WI38 (cell line): ENCODE results near the gene SBNO2.

ENCODE experiments used
- H3K4me3 ChIP-seq: 2 replicates; pipeline ENCODE4 v1.5.1; 2011; ENCODE audit warnings: low read depth, mild to moderate bottlenecking, control low read depth, low read length
- CTCF ChIP-seq: IDR thresholded peaks from 2 replicates; pipeline ENCODE4 v1.5.1; 2012; ENCODE audit warnings: low read depth, mild to moderate bottlenecking, control low read depth, low read length

Gene SBNO2

DNA sequence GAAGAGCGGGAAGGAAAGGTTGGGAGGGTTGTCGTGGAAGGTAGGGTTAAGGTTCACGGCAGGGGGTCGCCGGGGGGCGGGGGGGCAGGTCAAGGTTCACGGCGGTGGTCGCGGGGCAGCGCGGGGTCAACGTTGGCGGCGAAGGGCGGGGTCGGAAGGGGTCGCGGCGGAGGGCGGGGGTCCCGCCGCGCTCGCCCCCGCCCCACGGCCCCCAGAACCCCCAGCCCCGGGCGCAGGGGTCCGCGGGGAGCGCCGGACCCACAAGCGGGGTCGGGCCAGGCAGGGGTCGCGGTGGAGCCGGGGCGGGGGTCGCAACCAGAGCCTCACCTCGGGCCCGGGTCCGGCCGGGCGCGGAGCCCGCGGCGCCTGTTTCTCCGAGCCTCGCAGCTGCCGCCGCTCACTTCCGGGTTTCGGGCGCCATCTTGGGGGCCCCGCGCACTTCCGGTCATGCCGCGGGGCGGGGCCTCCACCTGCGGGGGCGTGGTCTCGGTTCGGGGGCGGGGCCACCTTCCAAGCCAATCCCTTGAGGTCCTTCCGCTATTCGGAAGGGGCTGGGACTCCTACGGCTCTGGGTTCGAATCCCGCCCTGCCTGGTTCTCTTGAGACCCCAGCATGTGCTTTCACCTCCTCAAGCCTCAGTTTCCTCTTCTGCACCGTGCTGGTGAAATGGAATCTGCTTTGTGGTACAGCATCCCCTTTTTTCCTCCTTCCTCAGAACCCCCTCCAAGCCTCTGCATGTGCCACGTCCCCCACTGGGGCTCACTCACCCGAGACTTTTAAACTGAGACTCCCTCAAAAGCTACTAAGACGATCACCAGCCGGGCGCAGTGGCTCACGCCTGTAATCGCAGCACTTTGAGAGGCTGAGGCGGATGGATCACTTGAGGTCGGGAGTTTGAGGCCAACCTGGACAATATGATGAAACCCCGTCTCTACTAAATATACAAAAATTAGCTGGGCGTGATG, at the start of gene SBNO2:
Gene SBNO2, minus strand, starts transcription at position 424 of the 965 bp plus-strand sequence. CDS start 19,992 bp downstream, outside the sequence.
- peak within 1 kb of the TSS; percentile 86 for H3K4me3 ChIP-seq
- TF ChIP-seq CTCF, result no peak

- peak; percentile 40 for TF ChIP-seq CTCF
- H3K4me3 ChIP-seq, result no peak overlapping the region
These were observed 49.2 kb upstream of the SBNO2 start for GRCh38 chr19:1223018-1223855.

- no peak overlapping the region for H3K4me3 ChIP-seq
- no peak for TF ChIP-seq CTCF
These were observed 48.3 kb upstream of the SBNO2 start for GRCh38 chr19:1222394-1222793.

DNA sequence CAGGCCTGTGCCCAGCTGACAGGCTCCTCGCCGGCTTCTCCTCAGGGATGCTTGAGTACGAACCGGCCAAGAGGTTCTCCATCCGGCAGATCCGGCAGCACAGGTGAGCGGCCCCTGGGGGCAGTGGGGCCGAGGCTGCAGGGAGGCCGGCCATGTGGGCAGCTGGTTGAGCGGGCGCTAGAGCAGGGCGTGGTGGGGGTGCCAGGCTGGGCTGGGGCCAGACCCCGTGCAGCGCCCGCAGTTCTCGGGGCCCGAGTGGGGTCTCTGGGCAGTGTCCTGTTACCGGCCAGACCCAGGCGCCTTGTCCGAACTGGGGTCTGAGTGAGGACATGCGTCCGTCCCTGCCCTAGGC, 47.8 kb upstream of the SBNO2 start:
- no peak overlapping the region for H3K4me3 ChIP-seq
- TF ChIP-seq CTCF, result no peak

DNA sequence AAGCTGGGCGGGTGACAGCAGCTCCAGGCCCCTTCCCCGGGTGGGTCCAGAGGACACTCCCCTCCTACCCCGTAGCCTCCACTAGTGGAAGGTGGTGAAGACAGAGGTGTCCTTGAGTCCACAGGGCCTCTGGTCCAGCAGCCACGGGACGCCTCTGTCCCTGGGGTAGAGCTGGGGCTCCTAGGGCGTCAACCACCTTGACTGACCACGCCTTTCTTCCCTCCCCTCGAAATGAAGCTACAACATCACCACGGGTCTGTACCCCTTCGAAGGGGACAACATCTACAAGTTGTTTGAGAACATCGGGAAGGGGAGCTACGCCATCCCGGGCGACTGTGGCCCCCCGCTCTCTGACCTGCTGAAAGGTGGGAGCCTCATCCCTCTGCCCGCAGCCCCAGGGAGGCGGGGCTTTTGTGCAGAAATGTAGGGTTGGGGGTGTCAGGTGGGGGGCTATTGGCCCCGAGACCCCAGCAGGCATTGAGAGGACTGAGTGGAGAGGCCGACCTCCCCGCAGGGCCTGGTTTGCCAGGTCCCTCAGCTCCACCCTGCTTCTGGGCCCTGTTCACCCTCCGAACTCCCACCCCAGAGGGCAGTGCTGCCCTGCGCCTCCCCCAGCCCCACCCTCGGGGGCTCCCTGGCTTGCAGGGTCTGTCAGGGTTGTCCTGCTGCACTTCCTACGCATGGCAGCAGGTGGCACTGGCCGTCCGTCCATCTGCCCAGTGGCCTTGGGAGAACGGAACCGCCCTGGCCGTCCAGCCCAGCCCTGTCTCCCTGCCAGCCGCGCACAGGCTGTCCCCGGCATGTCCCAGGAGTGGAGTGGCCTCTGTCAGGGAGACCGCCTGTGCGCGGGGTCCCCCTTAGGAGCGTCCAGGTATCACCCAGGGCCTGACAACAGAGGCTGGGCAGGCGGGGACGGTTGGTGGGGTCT, 47.2 kb upstream of the SBNO2 start:
- no peak overlapping the region for H3K4me3 ChIP-seq
- peak; percentile 65 for TF ChIP-seq CTCF

- H3K4me3 ChIP-seq, result no peak overlapping the region
- no peak for TF ChIP-seq CTCF
These were observed 46.4 kb upstream of the SBNO2 start for GRCh38 chr19:1220477-1220930.
